CD4-positive, alpha-beta T cell (primary cell): ENCODE results near the gene TANC2. TPM values are rescaled to one million over a fixed set of nuclear protein-coding genes. Genes with fewer than 3 reads are reported as not detected.

Experiments used
- ATAC-seq: fragments of 200-7000 bp; cut with Tn5 transposase; one replicate; pipeline ENCODE4 v1.10.0; 2022; ENCODE audit warnings: mild to moderate bottlenecking; ENCODE audit not compliant: poor library complexity
- CTCF ChIA-PET: fragments of 350-600 bp; sonication (Branson Sonifier 250); formaldehyde crosslinking; loops from one replicate; lab custom pipeline; 2021; ENCODE audit warnings: antibody characterized with exemption, inconsistent platforms; lab: Charles Lee
- POLR2A ChIA-PET: fragments of 350-600 bp; sonication (Branson Sonifier 250); formaldehyde crosslinking; loops from one replicate; lab custom pipeline; 2021; ENCODE audit warnings: antibody characterized with exemption, inconsistent platforms; lab: Charles Lee
- DNase-seq, 14 experiments: peaks; one replicate each; pipeline ENCODE4 v3.0.0-alpha.2; 2013 to 2020; ENCODE audit warnings: mixed read lengths in 2 of 14
- H3K27ac ChIP-seq, 2 donors: one replicate each; pipeline versions ENCODE4 v1.5.1 to v1.7.0; 2013; ENCODE audit warnings: low read length in 2 of 2, low read depth in 1 of 2, mild to moderate bottlenecking in 1 of 2
- H3K27me3 ChIP-seq, 2 experiments: 1 replicate in 1 of 2; 2 replicates in 1 of 2; pipeline versions ENCODE4 v1.6.1 to v1.7.0; 2013; ENCODE audit warnings: low read length in 2 of 2, control low read depth in 1 of 2, mild to moderate bottlenecking in 1 of 2, moderate library complexity in 1 of 2; ENCODE audit not compliant: insufficient read depth in 2 of 2, control insufficient read depth in 1 of 2
- H3K36me3 ChIP-seq: one replicate; pipeline ENCODE4 v1.6.1; 2013; ENCODE audit warnings: low read length, control low read depth; ENCODE audit not compliant: insufficient read depth
- H3K4me1 ChIP-seq: one replicate; pipeline ENCODE4 v1.6.1; 2013; ENCODE audit warnings: low read length, control low read depth; ENCODE audit not compliant: insufficient read depth
- H3K4me3 ChIP-seq: one replicate; pipeline ENCODE4 v1.5.1; 2013; ENCODE audit warnings: mild to moderate bottlenecking, low read length, moderate library complexity
- H3K9me3 ChIP-seq, 2 experiments: 1 replicate in 1 of 2; 2 replicates in 1 of 2; pipeline versions ENCODE4 v1.6.1 to v1.7.0; 2013; ENCODE audit warnings: low read length in 2 of 2, mild to moderate bottlenecking in 2 of 2, control low read depth in 1 of 2, moderate library complexity in 1 of 2; ENCODE audit not compliant: control insufficient read depth in 1 of 2, insufficient read depth in 1 of 2
- H3K27ac Mint-ChIP-seq: one replicate; pipeline ENCODE4 v1.8.0; 2020; ENCODE audit warnings: mixed read lengths
- H3K27me3 Mint-ChIP-seq: one replicate; pipeline ENCODE4 v1.8.0; 2021; ENCODE audit warnings: mixed read lengths
- H3K36me3 Mint-ChIP-seq: one replicate; pipeline ENCODE4 v1.8.0; 2021; ENCODE audit warnings: low read depth, mixed read lengths
- H3K4me1 Mint-ChIP-seq: one replicate; pipeline ENCODE4 v1.8.0; 2021; ENCODE audit warnings: low read depth, mixed read lengths
- H3K4me3 Mint-ChIP-seq: one replicate; pipeline ENCODE4 v1.8.0; 2020; ENCODE audit warnings: mild to moderate bottlenecking, mixed read lengths
- H3K9me3 Mint-ChIP-seq: one replicate; pipeline ENCODE4 v1.8.0; 2020; ENCODE audit warnings: mixed read lengths
- intact Hi-C, 2 experiments: fragments of 100-400 bp; cut with DNase I in 1 of 2; cut with micrococcal nuclease in 1 of 2; formaldehyde crosslinking; loops; one replicate each; pipeline versions ENCODE4 v1.15.1 to v1.9.0; 2023 to 2025; cut with DNase I, micrococcal nuclease
- total RNA-seq, 174 experiments: library from RNA in 2 of 174; stranded (reverse) in 2 of 174; gene quantifications; one replicate each; pipeline ENCODE4 v1.2.3 and lab custom pipeline; 2021 to 2026
- TF ChIP-seq, protein P1 (sequence below): fragments of 200-600 bp; IDR thresholded peaks from one replicate; pipeline ENCODE4 v1.8.0; 2022; ENCODE audit warnings: antibody characterized with exemption, mild to moderate bottlenecking

Gene TANC2
- total RNA-seq, 2 experiments from 2014 or later = 29.1 to 33.7 TPM

GRCh38 chr17:62920300-62920699 lies 45.7 kb upstream of the TANC2 start:
- Histone ChIP-seq H3K4me1 (no peaks in the 10 kb centered on the region), H3K27ac (no peak overlapping the region), H3K36me3 (no peaks in the 10 kb centered on the region), H3K4me3 (no peak overlapping the region), H3K27me3 (no peaks in the 10 kb centered on the region), H3K9me3 (no peaks in the 10 kb centered on the region)
- intact Hi-C loops = no loop called here
- no peaks in the 10 kb centered on the region for H3K36me3 Mint-ChIP-seq
- peaks cover 15% of the 10 kb centered on the region for H3K27me3 Mint-ChIP-seq
- H3K9me3 Mint-ChIP-seq = no peaks in the 10 kb centered on the region
- ATAC-seq (no peak), DNase-seq (no peak)
- POLR2A ChIA-PET = no interaction called here
- CTCF ChIA-PET = interaction anchor here (0.6 kb wide), 1 partner anchor 397 kb away, joined by 3 read pairs; no protein-coding TSS in a partner anchor
- no peak overlapping the region for H3K4me3 Mint-ChIP-seq
- no peaks in the 10 kb centered on the region for H3K4me1 Mint-ChIP-seq
- TF ChIP-seq, protein P1, sequence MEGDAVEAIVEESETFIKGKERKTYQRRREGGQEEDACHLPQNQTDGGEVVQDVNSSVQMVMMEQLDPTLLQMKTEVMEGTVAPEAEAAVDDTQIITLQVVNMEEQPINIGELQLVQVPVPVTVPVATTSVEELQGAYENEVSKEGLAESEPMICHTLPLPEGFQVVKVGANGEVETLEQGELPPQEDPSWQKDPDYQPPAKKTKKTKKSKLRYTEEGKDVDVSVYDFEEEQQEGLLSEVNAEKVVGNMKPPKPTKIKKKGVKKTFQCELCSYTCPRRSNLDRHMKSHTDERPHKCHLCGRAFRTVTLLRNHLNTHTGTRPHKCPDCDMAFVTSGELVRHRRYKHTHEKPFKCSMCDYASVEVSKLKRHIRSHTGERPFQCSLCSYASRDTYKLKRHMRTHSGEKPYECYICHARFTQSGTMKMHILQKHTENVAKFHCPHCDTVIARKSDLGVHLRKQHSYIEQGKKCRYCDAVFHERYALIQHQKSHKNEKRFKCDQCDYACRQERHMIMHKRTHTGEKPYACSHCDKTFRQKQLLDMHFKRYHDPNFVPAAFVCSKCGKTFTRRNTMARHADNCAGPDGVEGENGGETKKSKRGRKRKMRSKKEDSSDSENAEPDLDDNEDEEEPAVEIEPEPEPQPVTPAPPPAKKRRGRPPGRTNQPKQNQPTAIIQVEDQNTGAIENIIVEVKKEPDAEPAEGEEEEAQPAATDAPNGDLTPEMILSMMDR = no peak
- H3K27ac Mint-ChIP-seq = no peak overlapping the region

- no peaks in the 10 kb centered on the region for H3K4me1 ChIP-seq
- TF ChIP-seq, protein P1 = no peak
- H3K36me3 Mint-ChIP-seq = no peaks in the 10 kb centered on the region
- DNase-seq (no peak), ATAC-seq (no peak)
- ChIA-PET CTCF (no interaction called here), POLR2A (no interaction called here)
- H3K9me3 Mint-ChIP-seq = no peaks in the 10 kb centered on the region
- no peak overlapping the region for H3K4me3 ChIP-seq
- no peak overlapping the region for H3K27ac Mint-ChIP-seq
- H3K4me1 Mint-ChIP-seq = no peaks in the 10 kb centered on the region
- peaks cover 10% of the 10 kb centered on the region for H3K27me3 Mint-ChIP-seq
- H3K9me3 ChIP-seq = no peaks in the 10 kb centered on the region
- peaks cover 0 to 3% of the 10 kb centered on the region in 2 experiments for H3K27me3 ChIP-seq
- intact Hi-C loops = no loop called here
- no peak overlapping the region for H3K27ac ChIP-seq
- H3K4me3 Mint-ChIP-seq = no peak overlapping the region
- H3K36me3 ChIP-seq = no peaks in the 10 kb centered on the region
Measured at GRCh38 chr17:62921817-62922216, 44.2 kb upstream of the TANC2 start.

DNA sequence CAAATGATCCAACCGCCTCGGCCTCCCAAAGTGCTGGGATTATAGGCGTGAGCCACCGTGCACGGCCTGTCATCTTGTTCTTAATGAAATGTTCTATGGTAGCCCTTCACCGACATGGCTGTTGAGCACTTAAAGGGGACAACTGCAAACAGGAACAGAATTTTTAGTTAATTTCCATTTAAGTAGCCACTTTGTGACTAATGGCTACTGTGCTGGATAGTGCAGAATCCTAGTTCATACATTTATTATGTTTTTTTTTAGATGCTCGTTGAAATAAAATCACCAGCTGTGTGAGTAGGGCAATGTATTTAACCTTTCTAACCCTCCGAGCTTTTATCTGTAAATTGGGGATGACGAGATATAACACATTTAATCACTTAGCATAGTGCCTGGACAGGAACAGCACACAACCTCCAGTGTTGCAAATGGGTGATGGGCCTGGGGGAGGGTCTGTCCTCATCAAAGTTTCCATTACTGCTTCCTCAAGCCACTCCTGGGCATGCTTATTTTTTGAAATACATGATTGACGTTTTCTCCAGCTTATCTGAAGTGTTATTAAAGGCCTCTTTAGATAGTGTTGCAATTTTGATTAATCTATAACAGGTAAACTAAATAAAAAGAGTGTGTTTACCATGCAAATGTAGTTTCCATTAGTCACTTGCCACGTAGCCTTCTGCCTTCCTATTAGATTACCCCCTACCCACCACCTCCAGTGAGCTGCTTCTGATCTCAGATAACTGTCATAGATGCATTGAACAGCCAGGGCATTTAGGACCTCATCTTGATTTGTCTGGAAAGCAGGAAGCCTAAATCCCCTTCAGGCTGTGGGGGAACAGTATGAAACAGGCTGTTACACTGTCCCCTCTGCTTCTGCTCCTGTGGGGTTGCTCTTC lies 42.5 kb upstream of the TANC2 start:
- peaks cover 3 to 9% of the 10 kb centered on the region in 2 experiments for H3K27me3 ChIP-seq
- H3K4me1 ChIP-seq = no peaks in the 10 kb centered on the region
- CTCF ChIA-PET = no interaction called here
- TF ChIP-seq, protein P1 = no peak
- H3K27ac ChIP-seq = no peak overlapping the region
- Mint-ChIP-seq H3K36me3 (no peaks in the 10 kb centered on the region), H3K27me3 (peaks cover 11% of the 10 kb centered on the region), H3K9me3 (no peaks in the 10 kb centered on the region), H3K4me1 (no peaks in the 10 kb centered on the region), H3K27ac (no peak overlapping the region), H3K4me3 (no peak overlapping the region)
- no peak overlapping the region for H3K4me3 ChIP-seq
- no peaks in the 10 kb centered on the region for H3K9me3 ChIP-seq
- H3K36me3 ChIP-seq = no peaks in the 10 kb centered on the region
- DNase-seq = no peak
- no peak for ATAC-seq
- POLR2A ChIA-PET = no interaction called here
- intact Hi-C loops = no loop called here
